ENCODE measurements around the gene DCHS1. TPM values are rescaled to one million over a fixed set of nuclear protein-coding genes. Genes with fewer than 3 reads are reported as not detected.

DCHS1 gene
- total and polyA plus RNA-seq, 4 experiments from 2014 or later = 0.47 to 6.7 (median 4.4) TPM

- no peak overlapping the region for H3K4me3 ChIP-seq (ENCODE audit: low read length in 2 of 2)
- peak overlapping the region; percentile 52 for H3K27ac ChIP-seq (ENCODE audit: low read depth, low read length)
- peaks cover 0 to 34% (median 29%) of the 10 kb centered on the region in 4 donors for H3K4me1 Mint-ChIP-seq
- H3K9me3 Mint-ChIP-seq = no peaks in the 10 kb centered on the region
- ChIA-PET CTCF (ENCODE audit: partially characterized antibody) (interaction anchor here (1.0 to 7.6 kb wide), 7 partner anchors 11 to 228 kb away, joined by 4 to 109 read pairs (median 5); partner anchors contain the start of genes MRPL17 and TPP1), POLR2A (ENCODE audit: partially characterized antibody) (interaction anchor here (0.9 to 9.6 kb wide), 6 partner anchors 10 to 126 kb away, joined by 3 to 172 read pairs (median 6); partner anchors contain the start of genes ARFIP2, MRPL17, TIMM10B and TPP1)
- H3K4me1 ChIP-seq (ENCODE audit: insufficient read depth, low read length) = peaks cover 72% of the 10 kb centered on the region
- H3K36me3 Mint-ChIP-seq = peaks cover 12 to 46% of the 10 kb centered on the region in 2 donors
- peaks cover 37% of the 10 kb centered on the region for H3K36me3 ChIP-seq (ENCODE audit: insufficient read depth, low read length)
- H3K27me3 Mint-ChIP-seq = no peaks in the 10 kb centered on the region
- H3K27ac Mint-ChIP-seq = peak overlapping the region in 5 of 7 donors; percentile 62 to 95 (median 87)
- peak overlapping the region in 5 of 8 donors; percentile 39 to 72 (median 51) for H3K4me3 Mint-ChIP-seq
- H3K9me3 ChIP-seq (ENCODE audit: control insufficient read depth in 1 of 2, low read length in 2 of 2) = no peaks in the 10 kb centered on the region
- H3K27me3 ChIP-seq (ENCODE audit: insufficient read depth, low read length) = no peaks in the 10 kb centered on the region
- intact Hi-C loops (cut with micrococcal nuclease) = no loop called here
- DNase-seq = peak in 1 of 5 donors; percentile 18
Observed at GRCh38 chr11:6607190-6607795, 48.3 kb downstream of the DCHS1 start.

DNA sequence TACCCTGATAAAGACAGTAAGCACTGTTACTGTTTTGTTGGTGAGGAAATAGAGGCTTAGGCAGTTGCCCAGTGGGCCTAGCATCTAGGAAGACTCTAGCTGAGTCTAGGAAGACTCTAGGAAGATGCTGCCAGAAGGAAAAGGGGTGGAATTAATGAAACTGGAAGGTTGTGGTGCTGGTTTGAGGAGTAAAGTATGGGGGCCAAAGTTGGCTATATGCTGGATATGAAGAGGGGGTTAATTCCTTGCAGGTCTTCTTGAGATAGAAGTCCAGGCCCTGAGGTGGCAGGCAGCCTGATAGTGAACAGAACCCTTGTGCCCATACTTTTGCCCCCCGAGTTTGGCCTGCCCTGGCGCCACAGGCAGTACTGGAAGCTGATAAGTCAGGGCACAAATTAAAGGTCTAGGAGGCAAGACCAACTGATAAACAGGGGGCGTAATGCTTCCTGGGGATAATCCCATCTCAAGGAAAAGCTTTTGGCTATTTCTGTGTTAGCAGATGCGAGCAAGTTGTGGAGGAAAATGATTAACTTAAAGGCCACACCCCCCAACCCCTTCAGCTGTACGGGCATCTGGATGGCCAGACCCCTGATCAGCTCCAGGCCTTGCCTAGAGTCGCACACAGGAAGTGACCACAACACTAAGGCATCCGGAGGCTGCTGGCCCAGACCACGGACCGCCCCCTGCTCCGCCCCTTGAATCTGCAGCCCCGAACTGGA lies 49.0 kb downstream of the DCHS1 start:
- intact Hi-C loops (cut with micrococcal nuclease) = no loop called here
- Histone ChIP-seq H3K27me3 (ENCODE audit: insufficient read depth, low read length) (no peaks in the 10 kb centered on the region), H3K4me3 (ENCODE audit: low read length in 2 of 2) (no peak overlapping the region), H3K36me3 (ENCODE audit: insufficient read depth, low read length) (peaks cover 38% of the 10 kb centered on the region), H3K9me3 (ENCODE audit: control insufficient read depth in 1 of 2, low read length in 2 of 2) (no peaks in the 10 kb centered on the region), H3K27ac (ENCODE audit: low read depth, low read length) (peak overlapping the region; percentile 52), H3K4me1 (ENCODE audit: insufficient read depth, low read length) (peaks cover 79% of the 10 kb centered on the region)
- Mint-ChIP-seq H3K9me3 (no peaks in the 10 kb centered on the region), H3K4me3 (peak overlapping the region in 4 of 8 donors; percentile 13 to 68 (median 64)), H3K4me1 (peaks cover 0 to 39% (median 31%) of the 10 kb centered on the region in 4 donors), H3K27ac (peak overlapping the region in 2 of 7 donors; percentile 33 to 85), H3K36me3 (peaks cover 12 to 49% of the 10 kb centered on the region in 2 donors), H3K27me3 (no peaks in the 10 kb centered on the region)
- ChIA-PET CTCF (ENCODE audit: partially characterized antibody) (interaction anchor here (1.0 to 7.6 kb wide), 7 partner anchors 12 to 227 kb away, joined by 3 to 109 read pairs (median 4); partner anchors contain the start of genes MRPL17 and TPP1), POLR2A (ENCODE audit: partially characterized antibody) (interaction anchor here (0.9 to 9.6 kb wide), 5 partner anchors 11 to 125 kb away, joined by 3 to 172 read pairs (median 5); partner anchors contain the start of genes ARFIP2, MRPL17, TIMM10B and TPP1)
- DNase-seq = peak in 4 of 5 donors; percentile 18 to 73 (median 23)

DNA sequence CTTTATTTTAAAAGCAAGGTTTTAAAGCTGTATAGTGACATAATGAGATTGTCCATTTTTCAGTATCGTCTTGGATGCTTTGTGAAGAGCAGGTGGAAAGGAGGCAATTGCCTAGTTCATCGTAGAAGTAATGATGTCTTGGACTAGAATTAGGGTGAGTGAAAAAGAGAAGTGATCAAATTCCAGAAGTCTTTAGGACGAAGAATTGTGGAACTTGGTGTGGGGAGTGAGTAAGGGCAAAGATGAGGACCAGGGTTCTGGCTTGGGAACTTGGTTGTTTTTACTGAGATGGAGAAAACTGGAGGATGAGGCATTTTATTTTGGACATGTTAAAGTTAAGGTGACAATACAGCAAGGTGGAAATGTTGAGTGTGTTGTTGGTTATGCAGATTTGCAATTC lies 50.8 kb downstream of the DCHS1 start:
- Histone ChIP-seq H3K4me1 (ENCODE audit: insufficient read depth, low read length) (peaks cover 67% of the 10 kb centered on the region), H3K27me3 (ENCODE audit: insufficient read depth, low read length) (no peaks in the 10 kb centered on the region), H3K4me3 (ENCODE audit: low read length in 2 of 2) (peak overlapping the region; percentile 94 to 96), H3K9me3 (ENCODE audit: control insufficient read depth in 1 of 2, low read length in 2 of 2) (no peaks in the 10 kb centered on the region), H3K27ac (ENCODE audit: low read depth, low read length) (peak overlapping the region; percentile 85), H3K36me3 (ENCODE audit: insufficient read depth, low read length) (peaks cover 41% of the 10 kb centered on the region)
- Mint-ChIP-seq H3K9me3 (no peaks in the 10 kb centered on the region), H3K4me3 (no peak overlapping the region), H3K36me3 (peaks cover 9 to 40% of the 10 kb centered on the region in 2 donors), H3K27me3 (no peaks in the 10 kb centered on the region), H3K4me1 (peaks cover 0 to 33% (median 21%) of the 10 kb centered on the region in 4 donors), H3K27ac (no peak overlapping the region)
- intact Hi-C loops (cut with micrococcal nuclease) = loop anchor here (1.0 to 5.0 kb wide), 8 partner anchors 8 to 370 kb away; partner anchors contain the start of genes FHIP1B, MRPL17, TAF10 and TPP1
- POLR2A ChIA-PET (ENCODE audit: partially characterized antibody) = interaction anchor here (0.5 to 9.6 kb wide), 22 partner anchors 8 to 226 kb away, joined by 3 to 132 read pairs (median 6); partner anchors contain the start of genes DCHS1, MRPL17, SMPD1 and TAF10
- DNase-seq = no peak
- CTCF ChIA-PET (ENCODE audit: partially characterized antibody) = interaction anchor here (0.8 to 7.6 kb wide), 30 partner anchors 9 to 215 kb away, joined by 3 to 109 read pairs (median 4); partner anchors contain the start of genes ARFIP2, MRPL17, SMPD1 and TAF10

DNA sequence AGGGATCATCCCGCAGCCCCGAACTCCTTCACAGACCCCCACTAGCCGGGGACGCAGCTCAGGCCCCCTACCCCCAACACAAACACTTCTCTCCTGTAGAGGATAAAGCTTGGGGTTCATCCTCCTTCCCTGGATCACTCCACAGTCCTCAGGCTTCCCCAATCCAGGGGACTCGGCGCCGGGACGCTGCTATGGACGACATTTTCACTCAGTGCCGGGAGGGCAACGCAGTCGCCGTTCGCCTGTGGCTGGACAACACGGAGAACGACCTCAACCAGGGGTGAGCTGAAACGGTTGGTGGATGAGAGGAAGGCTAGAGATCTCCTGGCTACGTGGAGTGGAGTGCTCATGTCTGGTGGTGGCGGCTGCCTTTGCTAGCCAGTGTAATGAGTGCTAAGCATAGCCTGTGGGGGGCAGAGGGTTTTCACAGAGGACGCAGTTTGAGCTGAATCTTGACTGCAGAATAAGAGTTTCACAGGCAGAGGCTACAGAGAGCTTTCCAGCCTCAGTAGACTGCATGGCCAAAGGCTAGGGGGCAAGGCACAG lies 51.5 kb downstream of the DCHS1 start:
- ChIA-PET CTCF (ENCODE audit: partially characterized antibody) (interaction anchor here (0.8 to 7.6 kb wide), 29 partner anchors 8 to 214 kb away, joined by 3 to 109 read pairs (median 4); partner anchors contain the start of genes ARFIP2, MRPL17, SMPD1 and TAF10), POLR2A (ENCODE audit: partially characterized antibody) (interaction anchor here (0.5 to 9.6 kb wide), 23 partner anchors 8 to 225 kb away, joined by 3 to 132 read pairs (median 6); partner anchors contain the start of genes DCHS1, MRPL17, SMPD1 and TAF10)
- H3K4me1 Mint-ChIP-seq = peaks cover 6 to 38% (median 20%) of the 10 kb centered on the region in 4 donors
- H3K4me3 ChIP-seq (ENCODE audit: low read length in 2 of 2) = peak overlapping the region; percentile 94 to 96
- peak; percentile 56 to 65 (median 58) for DNase-seq
- H3K9me3 ChIP-seq (ENCODE audit: control insufficient read depth in 1 of 2, low read length in 2 of 2) = no peaks in the 10 kb centered on the region
- intact Hi-C loops (cut with micrococcal nuclease) = loop anchor here (1.0 to 5.0 kb wide), 8 partner anchors 8 to 369 kb away; partner anchors contain the start of genes FHIP1B, MRPL17, TAF10 and TPP1
- H3K4me1 ChIP-seq (ENCODE audit: insufficient read depth, low read length) = peaks cover 67% of the 10 kb centered on the region
- peaks cover 41% of the 10 kb centered on the region for H3K36me3 ChIP-seq (ENCODE audit: insufficient read depth, low read length)
- H3K27me3 Mint-ChIP-seq = no peaks in the 10 kb centered on the region
- no peaks in the 10 kb centered on the region for H3K27me3 ChIP-seq (ENCODE audit: insufficient read depth, low read length)
- no peak overlapping the region for H3K4me3 Mint-ChIP-seq
- H3K27ac Mint-ChIP-seq = no peak overlapping the region
- H3K36me3 Mint-ChIP-seq = peaks cover 10 to 40% of the 10 kb centered on the region in 2 donors
- peak overlapping the region; percentile 85 for H3K27ac ChIP-seq (ENCODE audit: low read depth, low read length)
- no peaks in the 10 kb centered on the region for H3K9me3 Mint-ChIP-seq

- ChIA-PET POLR2A (ENCODE audit: partially characterized antibody) (interaction anchor here (0.6 to 9.6 kb wide), 21 partner anchors 9 to 225 kb away, joined by 3 to 132 read pairs (median 7); partner anchors contain the start of genes APBB1, DCHS1, MRPL17 and SMPD1), CTCF (ENCODE audit: partially characterized antibody) (interaction anchor here (0.9 to 7.6 kb wide), 27 partner anchors 8 to 165 kb away, joined by 3 to 109 read pairs (median 6); partner anchors contain the start of genes ARFIP2, MRPL17, TAF10 and TIMM10B)
- Histone ChIP-seq H3K27ac (ENCODE audit: low read depth, low read length) (peak within 1 kb of the TSS; percentile 85), H3K27me3 (ENCODE audit: insufficient read depth, low read length) (no peaks in the 10 kb centered on the region), H3K9me3 (ENCODE audit: control insufficient read depth in 1 of 2, low read length in 2 of 2) (no peaks in the 10 kb centered on the region), H3K4me3 (ENCODE audit: low read length in 2 of 2) (peak within 1 kb of the TSS; percentile 94 to 96), H3K4me1 (ENCODE audit: insufficient read depth, low read length) (peaks cover 62% of the 10 kb centered on the region), H3K36me3 (ENCODE audit: insufficient read depth, low read length) (peaks cover 41% of the 10 kb centered on the region)
- Mint-ChIP-seq H3K36me3 (peaks cover 16 to 41% of the 10 kb centered on the region in 2 donors), H3K27ac (no peak within 1 kb of the TSS), H3K4me3 (no peak within 1 kb of the TSS), H3K9me3 (no peaks in the 10 kb centered on the region), H3K27me3 (no peaks in the 10 kb centered on the region), H3K4me1 (peaks cover 10 to 34% (median 20%) of the 10 kb centered on the region in 4 donors)
- intact Hi-C loops (cut with micrococcal nuclease) = loop anchor here (1.0 to 5.0 kb wide), 10 partner anchors 9 to 369 kb away; partner anchors contain the start of genes ARFIP2, FHIP1B, MRPL17 and TAF10
- DNase-seq = peak; percentile 82 to 86 (median 85)
Observed at GRCh38 chr11:6603287-6604080, 52.1 kb downstream of the DCHS1 start, which contains the start of the genes ILK and RRP8. TSS of gene ILK (plus strand) at chr11:6603774. CDS start at chr11:6604272, 498 bp downstream. TSS of gene RRP8 (minus strand) at chr11:6603616. CDS start at chr11:6603502, 114 bp downstream.
